Natural killer cell treated with Interleukin-12 subunit alpha and Interleukin-12 subunit beta and Interleukin-15 and Interleukin-18, amount 100 ng/mL, for 72 hours (primary cell): Measurements from ENCODE around the gene PDE8A. TPM values are rescaled to one million over a fixed set of nuclear protein-coding genes. Genes with fewer than 3 reads are reported as not detected.
"Not testable (repeated sequence)": the region's sequence is repeated elsewhere in the genome, so short reads cannot be mapped to it uniquely, and the experiment has no call there.

Source experiments
- ATAC-seq, 2 donors: fragments of 150-1000 bp; cut with Tn5 transposase in 1 of 2; sonication (Bioruptor Pico), chemical (Tn5 transposase) in 1 of 2; 2 replicates each; pipeline ENCODE4 v1.10.0; 2021
- DNase-seq: peaks from one replicate; pipeline ENCODE4 v3.0.0; 2022; ENCODE audit warnings: low spot score
- H3K27ac Mint-ChIP-seq, 2 donors: 1 replicate in 1 of 2; 2 replicates in 1 of 2; pipeline ENCODE4 v1.8.0; 2022; ENCODE audit warnings: mixed read lengths in 2 of 2, mild to moderate bottlenecking in 1 of 2, moderate library complexity in 1 of 2
- H3K27me3 Mint-ChIP-seq, 2 donors: 1 replicate in 1 of 2; 2 replicates in 1 of 2; pipeline ENCODE4 v1.8.0; 2022; ENCODE audit warnings: mixed read lengths in 2 of 2
- H3K36me3 Mint-ChIP-seq: one replicate; pipeline ENCODE4 v1.8.0; 2022; ENCODE audit warnings: mixed read lengths
- H3K4me1 Mint-ChIP-seq, 2 donors: 1 replicate in 1 of 2; 2 replicates in 1 of 2; pipeline ENCODE4 v1.8.0; 2022; ENCODE audit warnings: low read depth in 2 of 2, mixed read lengths in 2 of 2, mild to moderate bottlenecking in 1 of 2
- H3K4me3 Mint-ChIP-seq: one replicate; pipeline ENCODE4 v1.8.0; 2022; ENCODE audit warnings: mixed read lengths
- H3K9me3 Mint-ChIP-seq: 2 replicates; pipeline ENCODE4 v1.8.0; 2022; ENCODE audit warnings: mixed read lengths
- total RNA-seq, 2 donors: library from RNA; stranded (reverse); gene quantifications; one replicate each; pipeline ENCODE4 v1.2.3, GENCODE V29; 2022

Gene PDE8A
- total RNA-seq, 2 donors from 2014 or later, result 27.0 to 32.0 TPM

- ATAC-seq (no peak), DNase-seq (no peak)
- H3K4me3 Mint-ChIP-seq, result no peak overlapping the region
- H3K36me3 Mint-ChIP-seq, result no peaks in the 10 kb centered on the region
- H3K27ac Mint-ChIP-seq, result no peak overlapping the region
- no peaks in the 10 kb centered on the region for H3K9me3 Mint-ChIP-seq
- H3K27me3 Mint-ChIP-seq, result no peaks in the 10 kb centered on the region
- H3K4me1 Mint-ChIP-seq, result peaks cover 40 to 46% of the 10 kb centered on the region in 2 donors
These were observed 24.1 kb downstream of the PDE8A start for GRCh38 chr15:85005746-85006145.

- H3K4me1 Mint-ChIP-seq, result peaks cover 44 to 47% of the 10 kb centered on the region in 2 donors
- no peak overlapping the region for H3K27ac Mint-ChIP-seq
These were observed 24.5 kb downstream of the PDE8A start for GRCh38 chr15:85006201-85006600.

GRCh38 chr15:85006655-85007054 lies 25.0 kb downstream of the PDE8A start:
- Mint-ChIP-seq H3K36me3 (no peaks in the 10 kb centered on the region), H3K27ac (no peak overlapping the region), H3K4me1 (peaks cover 44% of the 10 kb centered on the region in 2 donors), H3K27me3 (no peaks in the 10 kb centered on the region), H3K4me3 (no peak overlapping the region), H3K9me3 (no peaks in the 10 kb centered on the region)
- no peak for ATAC-seq
- DNase-seq, result no peak

More at GRCh38 chr15:85006201-85006600, 24.5 kb downstream of the PDE8A start:
- Mint-ChIP-seq H3K27me3 (no peaks in the 10 kb centered on the region), H3K4me3 (no peak overlapping the region), H3K36me3 (no peaks in the 10 kb centered on the region), H3K9me3 (no peaks in the 10 kb centered on the region)
- ATAC-seq (no peak), DNase-seq (no peak)

DNA sequence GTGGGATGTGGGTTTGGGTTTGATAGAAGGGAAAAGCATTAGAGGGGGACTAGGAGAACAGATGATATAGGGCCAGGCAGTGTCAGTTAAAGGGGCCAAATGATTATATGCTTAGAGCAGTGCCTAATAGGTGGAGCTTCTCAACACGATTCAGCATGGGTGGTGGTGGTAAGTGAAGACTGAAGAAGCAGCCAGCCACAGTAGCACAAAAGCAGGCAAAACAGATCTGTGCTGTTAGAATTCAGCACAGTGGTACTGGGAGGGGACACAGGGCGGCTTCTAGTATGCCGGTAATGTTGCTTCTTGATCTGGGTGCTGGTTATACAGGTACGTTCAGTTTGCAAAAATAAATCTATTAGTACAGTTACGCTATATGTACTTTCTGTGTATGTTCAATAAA lies 25.5 kb downstream of the PDE8A start:
- no peaks in the 10 kb centered on the region for H3K27me3 Mint-ChIP-seq
- H3K9me3 Mint-ChIP-seq, result no peaks in the 10 kb centered on the region
- DNase-seq (no peak), ATAC-seq (no peak)
- no peak overlapping the region for H3K4me3 Mint-ChIP-seq
- H3K4me1 Mint-ChIP-seq, result peaks cover 41 to 44% of the 10 kb centered on the region in 2 donors
- H3K27ac Mint-ChIP-seq, result no peak overlapping the region
- H3K36me3 Mint-ChIP-seq, result no peaks in the 10 kb centered on the region

GRCh38 chr15:85007741-85008397 lies 26.2 kb downstream of the PDE8A start:
- no peak for DNase-seq
- Mint-ChIP-seq H3K9me3 (no peaks in the 10 kb centered on the region), H3K4me1 (peaks cover 35 to 38% of the 10 kb centered on the region in 2 donors), H3K36me3 (no peaks in the 10 kb centered on the region), H3K27me3 (no peaks in the 10 kb centered on the region), H3K27ac (no peak overlapping the region), H3K4me3 (no peak overlapping the region)
- no peak for ATAC-seq

- DNase-seq (no peak), ATAC-seq (no peak)
- H3K9me3 Mint-ChIP-seq, result no peaks in the 10 kb centered on the region
- peaks cover 33% of the 10 kb centered on the region in 2 donors for H3K4me1 Mint-ChIP-seq
- no peaks in the 10 kb centered on the region for H3K36me3 Mint-ChIP-seq
- no peaks in the 10 kb centered on the region for H3K27me3 Mint-ChIP-seq
- peak overlapping the region in 1 of 2 donors; percentile 69 for H3K27ac Mint-ChIP-seq
- no peak overlapping the region for H3K4me3 Mint-ChIP-seq
These were observed 27.0 kb downstream of the PDE8A start for GRCh38 chr15:85008474-85009260.

GRCh38 chr15:85009435-85009834 lies 27.8 kb downstream of the PDE8A start:
- Mint-ChIP-seq H3K9me3 (no peaks in the 10 kb centered on the region), H3K36me3 (no peaks in the 10 kb centered on the region), H3K27me3 (no peaks in the 10 kb centered on the region), H3K27ac (no peak overlapping the region), H3K4me3 (no peak overlapping the region), H3K4me1 (peaks cover 28 to 30% of the 10 kb centered on the region in 2 donors)
- ATAC-seq, result no peak
- no peak for DNase-seq

- H3K4me1 Mint-ChIP-seq, result peaks cover 30 to 32% of the 10 kb centered on the region in 2 donors
These were observed 28.4 kb downstream of the PDE8A start for GRCh38 chr15:85010071-85010385.

GRCh38 chr15:85010386-85011159 lies 28.9 kb downstream of the PDE8A start:
- ATAC-seq (no peak), DNase-seq (no peak)
- Mint-ChIP-seq H3K27ac (no peak overlapping the region), H3K27me3 (no peaks in the 10 kb centered on the region), H3K9me3 (no peaks in the 10 kb centered on the region), H3K4me3 (no peak overlapping the region), H3K36me3 (no peaks in the 10 kb centered on the region), H3K4me1 (peaks cover 30 to 34% of the 10 kb centered on the region in 2 donors)

More at GRCh38 chr15:85010071-85010385, 28.4 kb downstream of the PDE8A start:
- no peak for ATAC-seq
- Mint-ChIP-seq H3K27ac (no peak overlapping the region), H3K4me3 (no peak overlapping the region), H3K36me3 (no peaks in the 10 kb centered on the region), H3K27me3 (no peaks in the 10 kb centered on the region), H3K9me3 (no peaks in the 10 kb centered on the region)
- no peak for DNase-seq

- Mint-ChIP-seq H3K36me3 (no peaks in the 10 kb centered on the region), H3K27me3 (no peaks in the 10 kb centered on the region), H3K4me3 (no peak overlapping the region), H3K4me1 (peaks cover 30 to 35% of the 10 kb centered on the region in 2 donors), H3K9me3 (no peaks in the 10 kb centered on the region), H3K27ac (no peak overlapping the region)
- DNase-seq, result no peak
- no peak for ATAC-seq
These were observed 29.5 kb downstream of the PDE8A start for GRCh38 chr15:85011160-85011571.

GRCh38 chr15:85011724-85012123 lies 30.1 kb downstream of the PDE8A start:
- H3K4me1 Mint-ChIP-seq, result peaks cover 30 to 33% of the 10 kb centered on the region in 2 donors
- H3K4me3 Mint-ChIP-seq, DNase-seq, H3K27me3 Mint-ChIP-seq, H3K27ac Mint-ChIP-seq, ATAC-seq, H3K36me3 Mint-ChIP-seq, H3K9me3 Mint-ChIP-seq: not testable (repeated sequence)

- no peak overlapping the region for H3K4me3 Mint-ChIP-seq
These were observed 32.1 kb downstream of the PDE8A start for GRCh38 chr15:85013785-85014184.

DNA sequence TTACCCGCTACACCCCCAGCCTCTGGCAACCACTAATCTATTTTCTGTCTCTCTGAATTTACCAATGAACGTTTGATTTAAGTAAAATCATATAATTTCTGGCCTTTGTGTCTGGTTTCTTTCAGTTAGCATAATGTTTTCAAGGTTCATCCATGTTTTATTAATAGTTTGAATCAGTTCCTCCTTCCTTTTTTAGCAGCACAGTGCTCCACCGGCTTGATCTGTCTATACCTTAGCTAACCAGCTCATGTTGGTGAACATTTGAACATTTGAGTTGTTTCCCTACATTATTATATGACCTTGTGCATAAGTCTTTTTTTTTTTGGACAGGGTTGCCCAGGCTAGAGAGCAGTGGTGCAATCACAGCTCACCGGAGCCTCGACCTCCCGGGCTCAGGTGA lies 33.3 kb downstream of the PDE8A start:
- no peak for DNase-seq
- H3K36me3 Mint-ChIP-seq, result no peaks in the 10 kb centered on the region
- H3K27me3 Mint-ChIP-seq, result no peaks in the 10 kb centered on the region
- no peak overlapping the region for H3K27ac Mint-ChIP-seq
- no peak overlapping the region for H3K4me3 Mint-ChIP-seq
- ATAC-seq, result no peak
- no peaks in the 10 kb centered on the region for H3K9me3 Mint-ChIP-seq
- peaks cover 20 to 22% of the 10 kb centered on the region in 2 donors for H3K4me1 Mint-ChIP-seq

More at GRCh38 chr15:85013785-85014184, 32.1 kb downstream of the PDE8A start:
- Mint-ChIP-seq H3K9me3 (no peaks in the 10 kb centered on the region), H3K36me3 (no peaks in the 10 kb centered on the region), H3K4me1 (peaks cover 21 to 23% of the 10 kb centered on the region in 2 donors), H3K27me3 (no peaks in the 10 kb centered on the region), H3K27ac (no peak overlapping the region)
- ATAC-seq (no peak), DNase-seq (no peak)

DNA sequence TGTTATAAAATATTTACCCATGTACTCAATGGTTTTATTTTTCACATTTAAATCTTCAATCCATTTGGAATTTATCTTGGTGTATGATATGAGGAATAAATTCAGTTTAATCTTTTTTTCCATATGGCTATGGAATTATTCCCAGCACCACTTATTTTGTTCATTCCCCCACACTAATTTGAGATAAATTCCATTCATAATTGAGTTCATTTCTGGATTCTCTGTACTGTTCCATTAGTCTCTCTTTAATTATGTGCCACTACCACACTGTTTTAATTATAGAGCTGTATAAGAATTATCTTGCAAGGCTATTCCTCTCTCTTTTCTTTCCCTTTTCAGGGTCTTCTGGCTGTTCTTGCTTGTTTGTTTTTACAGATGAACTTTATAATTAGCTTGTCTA lies 34.6 kb downstream of the PDE8A start:
- ATAC-seq (no peak), DNase-seq (no peak)
- no peaks in the 10 kb centered on the region for H3K27me3 Mint-ChIP-seq
- no peaks in the 10 kb centered on the region for H3K9me3 Mint-ChIP-seq
- no peaks in the 10 kb centered on the region for H3K36me3 Mint-ChIP-seq
- peaks cover 11 to 16% of the 10 kb centered on the region in 2 donors for H3K4me1 Mint-ChIP-seq
- no peak overlapping the region for H3K27ac Mint-ChIP-seq
- no peak overlapping the region for H3K4me3 Mint-ChIP-seq
